HG03571 (cell line): ENCODE data around the gene NCR2.
"Not testable (repeated sequence)": the region's sequence is repeated elsewhere in the genome, so short reads cannot be mapped to it uniquely, and the experiment has no call there.

Source experiments
- ATAC-seq: cut with Tn5 transposase; IDR thresholded peaks from one replicate; pipeline ENCODE4 v1.9.1; 2021; ENCODE audit not compliant: unreplicated experiment

NCR2 gene, protein sequence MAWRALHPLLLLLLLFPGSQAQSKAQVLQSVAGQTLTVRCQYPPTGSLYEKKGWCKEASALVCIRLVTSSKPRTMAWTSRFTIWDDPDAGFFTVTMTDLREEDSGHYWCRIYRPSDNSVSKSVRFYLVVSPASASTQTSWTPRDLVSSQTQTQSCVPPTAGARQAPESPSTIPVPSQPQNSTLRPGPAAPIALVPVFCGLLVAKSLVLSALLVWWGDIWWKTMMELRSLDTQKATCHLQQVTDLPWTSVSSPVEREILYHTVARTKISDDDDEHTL

GRCh38 chr6:41335296-41335695, at the start of gene NCR2:
TSS of gene NCR2 (plus strand) at chr6:41335608. CDS start at chr6:41335877, 269 bp downstream.
- no peak for ATAC-seq

- no peak for ATAC-seq
These were observed 48.7 kb upstream of the NCR2 start, which contains the start of gene TREM1 for GRCh38 chr6:41286544-41287346. TSS of gene TREM1 (minus strand) at chr6:41286682. CDS start at chr6:41286655, 27 bp downstream.

DNA sequence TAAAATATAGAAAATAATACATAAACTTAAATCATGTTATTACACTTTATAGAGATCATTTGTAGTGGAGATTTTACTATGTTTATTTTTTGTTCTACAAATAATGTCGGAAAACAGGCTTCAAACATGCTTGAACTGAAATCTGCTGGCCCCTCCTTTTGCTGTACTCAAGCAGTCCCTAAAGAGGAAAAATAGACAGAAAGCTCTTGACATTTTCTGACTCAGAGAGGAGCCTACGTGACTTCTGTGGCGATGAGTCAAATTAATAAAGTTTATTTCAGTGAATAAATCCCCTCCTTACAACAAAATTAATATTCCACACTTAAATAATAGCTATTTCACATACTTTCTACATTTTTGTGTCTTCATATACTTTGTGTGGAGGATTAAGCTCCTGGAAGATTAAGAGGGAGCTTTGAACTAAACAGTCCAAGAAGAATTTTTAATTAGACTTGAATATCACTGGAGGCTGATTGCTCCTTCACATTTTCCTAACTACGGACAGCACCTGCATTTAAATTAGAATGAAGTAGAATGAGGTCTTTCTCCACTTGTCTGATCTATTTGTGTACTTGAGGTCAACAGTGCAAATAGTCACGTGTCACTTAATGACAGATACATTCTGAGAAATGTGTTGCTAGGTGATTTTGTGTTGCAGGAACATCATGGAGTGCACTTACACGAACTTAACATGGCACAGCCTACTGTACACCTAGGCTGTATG, 47.2 kb upstream of the NCR2 start:
- no peak for ATAC-seq

- ATAC-seq, result no peak
These were observed 46.7 kb upstream of the NCR2 start for GRCh38 chr6:41288754-41289129.

GRCh38 chr6:41289815-41290214, 45.6 kb upstream of the NCR2 start:
- no peak for ATAC-seq

DNA sequence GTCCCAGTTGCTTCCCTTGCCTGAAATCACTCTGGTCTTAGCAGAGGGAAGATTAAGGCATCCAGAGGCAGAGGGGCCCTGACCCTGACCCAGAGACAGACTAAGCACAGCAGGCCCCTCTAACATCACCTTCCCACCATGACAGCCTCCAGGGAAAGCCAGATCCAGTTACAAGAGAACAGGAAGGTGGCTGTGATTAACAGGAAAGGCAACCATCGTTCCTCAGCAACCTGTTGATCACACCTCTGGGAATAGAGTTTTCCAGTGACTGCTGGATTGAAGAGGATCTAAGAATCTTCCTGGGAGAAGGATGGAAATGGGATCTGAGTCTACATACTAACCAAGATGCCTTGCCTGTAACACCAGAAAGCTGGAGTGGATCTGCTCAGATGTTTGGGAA, 43.7 kb upstream of the NCR2 start:
- ATAC-seq, result no peak

GRCh38 chr6:41294214-41294872, 41.1 kb upstream of the NCR2 start:
- no peak for ATAC-seq

DNA sequence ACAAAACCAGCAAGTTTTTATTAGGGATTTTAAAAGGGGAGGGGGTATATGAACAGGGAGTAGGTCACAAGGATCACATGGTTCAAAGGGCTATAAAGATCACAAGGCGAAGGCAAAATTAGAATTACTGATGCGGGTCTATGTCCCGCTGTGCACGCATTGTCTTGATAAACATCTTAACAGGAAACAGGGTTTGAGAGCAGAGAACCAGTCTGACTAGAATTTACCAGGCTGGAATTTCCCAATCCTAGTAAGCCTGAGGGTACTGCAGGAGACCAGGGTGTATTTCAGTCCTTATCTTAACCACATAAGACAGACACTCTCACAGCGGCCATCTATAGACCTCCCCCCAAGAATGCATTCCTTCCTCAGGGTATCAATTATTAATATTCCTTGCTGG, 38.2 kb upstream of the NCR2 start:
- not testable (repeated sequence) for ATAC-seq

GRCh38 chr6:41298785-41299502, 36.5 kb upstream of the NCR2 start:
- ATAC-seq, result no peak

- ATAC-seq, result no peak
These were observed 32.8 kb upstream of the NCR2 start for GRCh38 chr6:41302638-41303037.

DNA sequence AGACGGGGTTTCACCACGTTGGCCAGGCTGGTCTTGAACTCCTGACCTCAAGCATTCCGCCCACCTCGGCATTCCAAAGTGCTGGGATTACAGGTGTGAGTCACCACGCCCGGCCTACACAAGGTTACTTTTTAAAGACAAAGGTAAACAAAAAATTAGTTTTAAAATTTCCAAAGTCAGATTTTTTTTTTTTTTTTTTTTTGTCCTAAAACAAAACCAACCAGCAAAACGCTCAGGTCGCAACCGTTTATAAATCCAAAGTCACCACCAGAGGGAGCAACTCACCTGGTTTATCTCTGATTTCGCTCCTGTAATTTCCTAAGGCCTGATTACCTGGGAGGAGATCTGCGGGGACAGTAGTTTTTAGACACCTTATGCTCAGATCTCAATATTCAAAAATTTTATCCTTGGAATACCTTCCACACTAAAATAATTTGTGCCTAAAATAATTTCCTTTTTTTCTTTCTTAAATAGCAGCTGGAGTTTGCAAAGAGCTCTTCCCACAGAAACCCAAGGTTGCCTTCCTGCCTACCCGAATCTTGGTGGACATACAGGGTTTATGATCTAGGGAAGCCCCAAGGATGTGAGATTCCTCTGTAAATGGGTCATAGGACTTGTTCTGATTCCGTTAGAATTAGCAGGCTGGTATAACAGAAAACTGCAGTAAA, 29.1 kb upstream of the NCR2 start:
- no peak for ATAC-seq

DNA sequence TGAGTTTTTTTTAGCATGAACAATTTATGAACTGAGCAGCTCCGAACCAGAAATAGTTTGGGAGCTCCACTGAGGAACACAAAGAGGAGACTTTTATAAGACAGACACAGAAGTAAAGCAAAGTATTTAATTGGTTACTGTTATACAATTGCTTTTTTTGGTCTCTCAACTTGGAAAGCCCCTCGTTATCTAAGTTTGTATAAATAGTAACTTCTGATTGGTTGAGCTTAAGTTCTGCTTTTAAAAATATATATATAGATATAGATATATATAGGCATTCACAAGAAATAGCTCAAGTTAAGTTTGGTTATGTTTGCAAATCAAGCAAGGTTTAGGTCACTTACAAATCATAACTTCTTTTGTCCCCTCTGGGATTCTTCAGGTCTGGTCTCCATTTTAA, 20.2 kb upstream of the NCR2 start:
- ATAC-seq, result no peak

DNA sequence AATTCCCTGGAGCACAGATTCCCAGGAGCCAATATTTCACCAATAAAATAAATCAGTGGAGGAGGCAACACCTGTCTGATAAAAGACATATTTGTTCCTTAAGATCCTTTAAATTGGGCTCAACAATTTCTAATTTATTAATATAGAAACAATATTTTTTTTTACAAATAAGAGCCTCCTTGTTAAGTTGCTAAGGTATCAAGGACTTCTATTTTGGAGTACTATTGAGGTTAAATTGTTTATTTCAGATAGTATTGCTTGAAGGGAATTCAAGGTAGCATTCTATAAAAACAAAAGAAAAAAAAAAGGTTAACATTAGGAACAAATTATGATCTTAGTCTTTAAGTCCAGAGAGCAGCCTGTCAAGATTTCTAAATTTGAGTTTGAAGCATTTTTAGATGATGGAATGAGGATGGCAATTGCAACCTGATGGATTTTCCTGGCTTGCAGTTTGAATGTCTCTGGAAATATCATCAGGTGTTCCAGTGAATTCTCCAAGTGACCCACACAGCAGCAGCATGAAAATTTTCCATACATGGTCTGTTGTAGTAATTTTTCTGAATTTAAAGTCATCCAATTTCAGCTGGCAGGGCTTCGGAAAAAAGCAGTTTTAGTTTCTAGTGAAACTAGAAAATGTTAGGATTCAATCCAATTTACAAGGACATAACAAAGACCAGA, 19.3 kb upstream of the NCR2 start:
- ATAC-seq, result no peak

- ATAC-seq, result no peak
These were observed 17.2 kb upstream of the NCR2 start for GRCh38 chr6:41318261-41318653.

GRCh38 chr6:41318654-41319565, 16.5 kb upstream of the NCR2 start:
- peak; percentile 78 for ATAC-seq

DNA sequence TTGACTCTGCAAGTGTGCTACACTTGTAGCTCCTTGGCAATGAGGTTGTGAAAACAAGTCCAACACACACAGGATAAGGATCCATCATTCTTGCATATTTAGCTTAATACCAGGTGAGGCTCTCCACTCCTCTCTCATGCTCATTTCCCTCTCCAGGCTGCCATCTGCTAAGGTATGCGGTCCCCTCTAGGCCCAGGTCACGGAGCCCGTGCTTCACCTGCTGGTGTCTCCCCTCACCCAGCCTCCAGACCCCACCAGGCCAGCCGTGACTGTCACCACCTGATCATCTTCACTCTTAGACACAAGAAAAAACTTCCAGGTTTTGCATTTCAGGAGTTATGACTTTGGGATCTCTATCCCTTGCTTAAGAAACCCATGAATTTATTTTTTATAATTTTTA, 14.2 kb upstream of the NCR2 start:
- no peak for ATAC-seq

GRCh38 chr6:41325446-41326066, 9.9 kb upstream of the NCR2 start:
- no peak for ATAC-seq

- ATAC-seq, result no peak
These were observed 9.3 kb upstream of the NCR2 start for GRCh38 chr6:41326092-41326491.
